CD8-positive, alpha-beta memory T cell (primary cell): Measurements from ENCODE around the gene SLIT3. TPM values are rescaled to one million over a fixed set of nuclear protein-coding genes. Genes with fewer than 3 reads are reported as not detected.

ENCODE experiments used
- CTCF ChIA-PET: fragments of 350-600 bp; sonication (Branson Sonifier 250); formaldehyde crosslinking; loops from one replicate; lab custom pipeline; 2021; ENCODE audit warnings: antibody characterized with exemption; lab: Charles Lee
- POLR2A ChIA-PET: fragments of 350-600 bp; sonication (Branson Sonifier 250); formaldehyde crosslinking; loops from one replicate; lab custom pipeline; 2021; ENCODE audit warnings: antibody characterized with exemption; lab: Charles Lee
- DNase-seq, 5 donors: peaks; one replicate each; pipeline versions ENCODE4 v3.0.0 to v3.0.0-alpha.2; 2020 to 2022; ENCODE audit warnings: mixed read lengths in 1 of 5
- H3K27ac ChIP-seq: one replicate; pipeline ENCODE4 v1.7.0; 2013; ENCODE audit warnings: low read depth, mild to moderate bottlenecking, low read length, moderate library complexity
- H3K27me3 ChIP-seq: 2 replicates; pipeline ENCODE4 v1.7.0; 2013; ENCODE audit warnings: low read length, mild to moderate bottlenecking; ENCODE audit not compliant: insufficient read depth, poor library complexity, severe bottlenecking
- H3K36me3 ChIP-seq: 2 replicates; pipeline ENCODE4 v1.7.0; 2013; ENCODE audit warnings: mild to moderate bottlenecking, low read length, moderate library complexity; ENCODE audit not compliant: insufficient read depth
- H3K4me1 ChIP-seq: 2 replicates; pipeline ENCODE4 v1.7.0; 2013; ENCODE audit warnings: mild to moderate bottlenecking, low read length, moderate library complexity; ENCODE audit not compliant: insufficient read depth
- H3K4me3 ChIP-seq: 2 replicates; pipeline ENCODE4 v1.7.0; 2013; ENCODE audit warnings: mild to moderate bottlenecking, low read length
- H3K9me3 ChIP-seq: 2 replicates; pipeline ENCODE4 v1.7.0; 2013; ENCODE audit warnings: mild to moderate bottlenecking, low read length
- H3K27ac Mint-ChIP-seq, 8 donors: one replicate each; pipeline ENCODE4 v1.8.0; 2020 to 2021; ENCODE audit warnings: mixed read lengths in 8 of 8, mild to moderate bottlenecking in 6 of 8, inconsistent platforms in 3 of 8, moderate library complexity in 3 of 8
- H3K27me3 Mint-ChIP-seq, 2 donors: one replicate each; pipeline ENCODE4 v1.8.0; 2020 to 2021; ENCODE audit warnings: mixed read lengths in 2 of 2, mild to moderate bottlenecking in 1 of 2, moderate library complexity in 1 of 2
- H3K36me3 Mint-ChIP-seq, 3 donors: one replicate each; pipeline ENCODE4 v1.8.0; 2020 to 2021; ENCODE audit warnings: mixed read lengths in 3 of 3, inconsistent platforms in 1 of 3, mild to moderate bottlenecking in 1 of 3
- H3K4me1 Mint-ChIP-seq, 3 donors: one replicate each; pipeline ENCODE4 v1.8.0; 2020 to 2021; ENCODE audit warnings: mixed read lengths in 3 of 3, inconsistent platforms in 1 of 3, mild to moderate bottlenecking in 1 of 3
- H3K4me3 Mint-ChIP-seq, 7 donors: one replicate each; pipeline ENCODE4 v1.8.0; 2020 to 2021; ENCODE audit warnings: mixed read lengths in 7 of 7, mild to moderate bottlenecking in 6 of 7, moderate library complexity in 4 of 7, inconsistent platforms in 2 of 7
- H3K9me3 Mint-ChIP-seq, 5 donors: one replicate each; pipeline ENCODE4 v1.8.0; 2020 to 2022; ENCODE audit warnings: mixed read lengths in 5 of 5, mild to moderate bottlenecking in 3 of 5, moderate library complexity in 2 of 5, inconsistent platforms in 1 of 5
- polyA plus RNA-seq: library from polyadenylated mRNA; unstranded; fragments of 300-500 nt; fragmentation: Illumina TruSeq; gene quantifications from one replicate; pipeline ENCODE4 v1.2.3, GENCODE V29; 2021
- total RNA-seq, 2 experiments: library from RNA; stranded (reverse); gene quantifications; one replicate each; pipeline ENCODE4 v1.2.3, GENCODE V29; 2021

Gene SLIT3
- total and polyA plus RNA-seq, 3 experiments from 2014 or later = 0.49 to 0.72 TPM; not detected in 1

GRCh38 chr5:169024421-169024820 lies 276.5 kb downstream of the SLIT3 start:
- peaks cover 0 to 2% (median 0%) of the 10 kb centered on the region in 5 donors for H3K9me3 Mint-ChIP-seq
- ChIA-PET POLR2A (no interaction called here), CTCF (no interaction called here)

GRCh38 chr5:169022718-169023117 lies 278.2 kb downstream of the SLIT3 start:
- peaks cover 6 to 23% of the 10 kb centered on the region in 2 donors for H3K27me3 Mint-ChIP-seq
- H3K4me3 Mint-ChIP-seq = no peak overlapping the region
- no peaks in the 10 kb centered on the region for H3K4me1 Mint-ChIP-seq
- Histone ChIP-seq H3K36me3 (no peaks in the 10 kb centered on the region), H3K27me3 (no peaks in the 10 kb centered on the region), H3K4me1 (no peaks in the 10 kb centered on the region), H3K4me3 (no peak overlapping the region), H3K9me3 (no peaks in the 10 kb centered on the region), H3K27ac (no peak overlapping the region)
- peaks cover 0 to 2% (median 0%) of the 10 kb centered on the region in 5 donors for H3K9me3 Mint-ChIP-seq
- ChIA-PET CTCF (no interaction called here), POLR2A (no interaction called here)
- no peak overlapping the region for H3K27ac Mint-ChIP-seq
- no peaks in the 10 kb centered on the region for H3K36me3 Mint-ChIP-seq
- DNase-seq = no peak

More at GRCh38 chr5:169024421-169024820, 276.5 kb downstream of the SLIT3 start:
- no peak overlapping the region for H3K4me3 ChIP-seq
- no peak overlapping the region for H3K27ac Mint-ChIP-seq
- no peak overlapping the region for H3K4me3 Mint-ChIP-seq
- no peaks in the 10 kb centered on the region for H3K36me3 Mint-ChIP-seq
- H3K27ac ChIP-seq = no peak overlapping the region
- H3K36me3 ChIP-seq = no peaks in the 10 kb centered on the region
- no peaks in the 10 kb centered on the region for H3K27me3 ChIP-seq
- DNase-seq = no peak
- no peaks in the 10 kb centered on the region for H3K4me1 ChIP-seq
- H3K9me3 ChIP-seq = no peaks in the 10 kb centered on the region
- H3K27me3 Mint-ChIP-seq = peaks cover 6 to 18% of the 10 kb centered on the region in 2 donors
- no peaks in the 10 kb centered on the region for H3K4me1 Mint-ChIP-seq

DNA sequence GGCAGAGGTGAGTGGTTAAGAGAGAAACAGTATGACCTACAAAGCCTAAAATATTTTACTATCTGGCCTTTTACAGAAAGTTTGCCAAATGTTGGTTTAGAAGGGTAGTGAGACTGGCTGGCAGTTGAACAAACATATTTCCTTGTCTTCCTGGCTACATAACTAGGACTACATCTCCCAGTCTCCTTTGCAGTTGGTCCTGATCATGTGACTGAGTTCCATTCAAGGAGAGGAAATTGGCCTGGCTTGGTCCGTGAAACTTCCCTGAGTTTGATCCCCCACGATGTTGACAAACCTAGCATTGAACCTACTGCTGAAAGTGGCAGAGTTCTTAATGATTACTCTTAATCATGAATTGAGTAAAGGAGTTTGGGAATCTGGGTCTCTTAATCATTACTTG lies 280.8 kb downstream of the SLIT3 start:
- DNase-seq = no peak
- H3K27ac ChIP-seq = no peak overlapping the region
- peaks cover 4 to 21% of the 10 kb centered on the region in 2 donors for H3K27me3 Mint-ChIP-seq
- H3K9me3 ChIP-seq = no peaks in the 10 kb centered on the region
- no peaks in the 10 kb centered on the region for H3K27me3 ChIP-seq
- H3K4me1 Mint-ChIP-seq = no peaks in the 10 kb centered on the region
- H3K36me3 Mint-ChIP-seq = no peaks in the 10 kb centered on the region
- ChIA-PET POLR2A (no interaction called here), CTCF (no interaction called here)
- H3K27ac Mint-ChIP-seq = no peak overlapping the region
- no peaks in the 10 kb centered on the region for H3K4me1 ChIP-seq
- H3K4me3 ChIP-seq = no peak overlapping the region
- H3K4me3 Mint-ChIP-seq = no peak overlapping the region
- H3K36me3 ChIP-seq = no peaks in the 10 kb centered on the region
- H3K9me3 Mint-ChIP-seq = peaks cover 0 to 2% (median 0%) of the 10 kb centered on the region in 5 donors

DNA sequence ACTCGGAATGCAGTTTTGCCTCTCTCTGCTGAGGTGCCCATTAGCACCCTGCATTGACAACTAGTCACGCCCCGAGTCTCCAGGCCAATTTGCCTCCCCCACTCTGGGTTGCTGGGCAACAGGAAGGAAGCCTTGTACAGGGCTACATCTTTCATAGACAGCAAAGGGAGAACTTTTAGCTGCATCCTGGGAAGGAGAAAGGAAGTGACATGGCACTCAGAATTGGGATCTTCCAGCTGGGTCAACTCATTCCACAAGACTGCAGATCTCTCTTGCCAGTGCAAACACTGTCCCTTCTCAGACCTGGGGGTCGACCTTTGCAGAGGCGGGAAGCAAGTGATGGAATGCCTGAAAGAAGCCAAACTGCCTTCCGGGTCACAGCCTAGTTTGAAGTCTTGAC lies 282.0 kb downstream of the SLIT3 start:
- Histone ChIP-seq H3K36me3 (no peaks in the 10 kb centered on the region), H3K4me3 (no peak overlapping the region), H3K4me1 (no peaks in the 10 kb centered on the region), H3K9me3 (no peaks in the 10 kb centered on the region), H3K27me3 (no peaks in the 10 kb centered on the region), H3K27ac (no peak overlapping the region)
- H3K4me3 Mint-ChIP-seq = no peak overlapping the region
- no peak overlapping the region for H3K27ac Mint-ChIP-seq
- no peaks in the 10 kb centered on the region for H3K4me1 Mint-ChIP-seq
- no peaks in the 10 kb centered on the region for H3K36me3 Mint-ChIP-seq
- peaks cover 0 to 2% (median 0%) of the 10 kb centered on the region in 5 donors for H3K9me3 Mint-ChIP-seq
- ChIA-PET POLR2A (no interaction called here), CTCF (no interaction called here)
- peaks cover 3 to 14% of the 10 kb centered on the region in 2 donors for H3K27me3 Mint-ChIP-seq
- DNase-seq = no peak

DNA sequence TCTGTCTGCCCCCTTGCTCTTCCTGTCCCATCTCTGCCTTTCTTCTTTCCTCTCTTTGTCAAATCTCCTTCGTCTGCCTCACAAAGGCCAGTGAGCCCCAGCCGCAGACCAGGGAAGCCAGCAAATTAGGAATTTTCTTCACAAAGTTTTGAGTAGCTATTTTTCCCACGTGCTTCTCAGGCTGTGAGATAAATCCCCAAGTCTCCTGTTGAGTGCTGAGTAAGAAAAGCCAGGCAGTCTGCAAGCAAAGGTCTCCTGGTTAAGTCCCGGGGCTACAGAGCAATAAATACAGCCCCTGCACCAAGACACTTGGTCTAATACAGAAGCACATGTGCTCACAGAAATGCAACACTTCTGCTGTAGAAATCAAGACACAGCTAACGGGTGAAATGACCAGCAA lies 284.9 kb downstream of the SLIT3 start:
- ChIA-PET POLR2A (no interaction called here), CTCF (no interaction called here)
- no peaks in the 10 kb centered on the region for H3K9me3 Mint-ChIP-seq
- H3K4me3 Mint-ChIP-seq = no peak overlapping the region
- no peaks in the 10 kb centered on the region for H3K36me3 Mint-ChIP-seq
- Histone ChIP-seq H3K27ac (no peak overlapping the region), H3K4me3 (no peak overlapping the region), H3K27me3 (peaks cover 3% of the 10 kb centered on the region), H3K4me1 (no peaks in the 10 kb centered on the region), H3K9me3 (no peaks in the 10 kb centered on the region), H3K36me3 (no peaks in the 10 kb centered on the region)
- peaks cover 4 to 12% of the 10 kb centered on the region in 2 donors for H3K27me3 Mint-ChIP-seq
- no peak overlapping the region for H3K27ac Mint-ChIP-seq
- no peaks in the 10 kb centered on the region for H3K4me1 Mint-ChIP-seq
- no peak for DNase-seq

- Histone ChIP-seq H3K4me3 (no peak overlapping the region), H3K9me3 (no peaks in the 10 kb centered on the region), H3K4me1 (no peaks in the 10 kb centered on the region), H3K27me3 (peaks cover 3% of the 10 kb centered on the region), H3K27ac (no peak overlapping the region), H3K36me3 (no peaks in the 10 kb centered on the region)
- Mint-ChIP-seq H3K4me1 (no peaks in the 10 kb centered on the region), H3K9me3 (no peaks in the 10 kb centered on the region), H3K27me3 (peaks cover 10 to 11% of the 10 kb centered on the region in 2 donors), H3K27ac (no peak overlapping the region), H3K36me3 (no peaks in the 10 kb centered on the region), H3K4me3 (no peak overlapping the region)
- ChIA-PET POLR2A (no interaction called here), CTCF (no interaction called here)
- DNase-seq = no peak
These were observed 287.1 kb downstream of the SLIT3 start for GRCh38 chr5:169013846-169014245.

DNA sequence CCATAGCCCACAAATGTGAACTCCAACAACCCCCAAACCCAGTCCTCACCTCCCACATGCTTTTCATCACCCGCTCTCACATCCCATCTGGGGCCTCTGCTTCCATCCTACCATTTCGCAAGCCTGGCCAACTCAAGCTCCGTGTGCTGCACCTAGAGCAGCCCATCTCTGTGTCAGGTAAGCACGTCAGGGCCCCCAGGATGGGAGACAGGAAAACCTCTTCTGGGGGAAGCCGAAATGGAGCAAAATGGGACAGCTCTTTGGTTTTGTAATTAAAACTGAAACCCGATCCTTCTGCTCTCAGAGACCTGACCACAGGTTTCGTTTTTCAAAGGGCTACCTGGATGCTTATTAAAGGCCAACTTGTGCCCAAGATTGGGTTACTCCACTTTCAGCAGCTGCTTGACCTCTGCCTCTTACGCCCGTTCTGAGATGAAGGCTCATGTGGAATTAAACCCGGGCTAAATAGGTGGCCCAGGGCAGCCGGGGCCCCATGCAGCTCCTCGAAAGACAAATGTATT lies 287.7 kb downstream of the SLIT3 start:
- no peak overlapping the region for H3K27ac ChIP-seq
- H3K9me3 Mint-ChIP-seq = no peaks in the 10 kb centered on the region
- POLR2A ChIA-PET = no interaction called here

GRCh38 chr5:169012450-169012849 lies 288.5 kb downstream of the SLIT3 start:
- Mint-ChIP-seq H3K9me3 (no peaks in the 10 kb centered on the region), H3K27me3 (peaks cover 5 to 11% of the 10 kb centered on the region in 2 donors), H3K27ac (no peak overlapping the region), H3K4me3 (no peak overlapping the region), H3K4me1 (no peaks in the 10 kb centered on the region), H3K36me3 (no peaks in the 10 kb centered on the region)
- POLR2A ChIA-PET = no interaction called here
- Histone ChIP-seq H3K9me3 (no peaks in the 10 kb centered on the region), H3K27me3 (peaks cover 3% of the 10 kb centered on the region), H3K36me3 (no peaks in the 10 kb centered on the region), H3K27ac (no peak overlapping the region), H3K4me3 (no peak overlapping the region), H3K4me1 (no peaks in the 10 kb centered on the region)
- CTCF ChIA-PET = no interaction called here
- DNase-seq = no peak

More for the DNA sequence above, 287.7 kb downstream of the SLIT3 start:
- CTCF ChIA-PET = no interaction called here
- H3K27me3 ChIP-seq = peaks cover 3% of the 10 kb centered on the region
- no peaks in the 10 kb centered on the region for H3K9me3 ChIP-seq
- no peak overlapping the region for H3K27ac Mint-ChIP-seq
- H3K4me1 ChIP-seq = no peaks in the 10 kb centered on the region
- H3K4me3 Mint-ChIP-seq = no peak overlapping the region
- no peak overlapping the region for H3K4me3 ChIP-seq
- no peaks in the 10 kb centered on the region for H3K4me1 Mint-ChIP-seq
- no peaks in the 10 kb centered on the region for H3K36me3 ChIP-seq
- H3K36me3 Mint-ChIP-seq = no peaks in the 10 kb centered on the region
- H3K27me3 Mint-ChIP-seq = peaks cover 5 to 11% of the 10 kb centered on the region in 2 donors
- DNase-seq = no peak
